KBM-7 (cell line): ENCODE results near the gene THBS4.

Experiments used
- DNase-seq: peaks from one replicate; pipeline ENCODE4 v3.0.0-alpha.2; 2015
- in situ Hi-C: fragments of 300-500 bp; cut with MboI; formaldehyde crosslinking; loops from 2 replicates; pipeline ENCODE4 v1.14.3; 2020; ENCODE audit warnings: low sequenced_read_pairs, low pct_unique_long_range_greater_than_20kb, mixed read lengths

Gene THBS4

DNA sequence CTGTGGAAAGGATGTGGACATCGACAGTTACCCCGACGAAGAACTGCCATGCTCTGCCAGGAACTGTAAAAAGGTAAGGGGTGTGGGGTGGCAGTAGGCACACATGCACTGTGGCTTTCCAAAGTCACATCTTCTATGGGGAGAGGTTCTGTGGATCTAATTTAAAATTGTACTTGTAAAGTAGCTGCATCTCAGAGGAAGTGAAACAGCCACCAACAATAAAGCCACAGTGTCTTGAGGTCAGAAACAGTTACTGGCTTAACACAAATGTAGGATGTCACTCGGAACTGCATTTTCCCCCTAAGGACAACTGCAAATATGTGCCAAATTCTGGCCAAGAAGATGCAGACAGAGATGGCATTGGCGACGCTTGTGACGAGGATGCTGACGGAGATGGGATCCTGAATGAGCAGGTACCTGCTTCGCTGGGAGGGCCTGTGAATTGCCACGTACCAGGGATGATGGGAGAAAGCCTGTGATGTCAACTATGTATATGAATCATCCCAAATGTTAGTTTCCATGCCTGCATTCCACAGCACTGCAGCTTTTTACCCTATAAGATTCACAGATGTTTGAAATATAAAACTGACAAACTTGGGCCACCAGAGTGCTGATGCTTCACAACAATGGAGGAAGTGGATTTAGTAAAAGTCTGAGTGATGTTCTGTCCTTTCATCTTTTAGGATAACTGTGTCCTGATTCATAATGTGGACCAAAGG lies 35.3 kb downstream of the THBS4 start:
- in situ Hi-C loops: no loop called here
- DNase-seq: no peak

DNA sequence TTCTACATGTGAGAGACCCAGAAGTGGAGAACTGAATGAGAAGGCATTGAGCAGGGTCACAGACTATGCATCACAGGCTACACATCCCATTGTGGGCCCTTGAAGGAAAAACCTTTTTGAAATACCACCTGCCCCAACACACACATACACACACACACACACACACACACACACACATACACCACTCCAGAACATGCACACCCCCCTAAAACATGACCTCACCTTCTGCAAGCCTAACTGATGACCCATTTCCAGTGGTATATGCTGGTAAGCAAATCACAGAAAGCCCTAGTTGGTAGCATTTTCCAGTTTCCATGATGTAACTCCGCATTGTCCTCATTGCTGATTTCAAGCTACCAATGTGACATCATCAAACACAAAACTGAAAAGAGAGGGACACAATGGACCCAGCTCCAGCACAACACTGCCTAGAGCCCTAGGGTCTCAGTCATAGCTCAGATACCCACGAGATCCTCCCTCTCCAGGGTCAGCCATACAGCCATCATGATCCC lies 36.4 kb downstream of the THBS4 start:
- no peak for DNase-seq
- in situ Hi-C loops: no loop called here

DNA sequence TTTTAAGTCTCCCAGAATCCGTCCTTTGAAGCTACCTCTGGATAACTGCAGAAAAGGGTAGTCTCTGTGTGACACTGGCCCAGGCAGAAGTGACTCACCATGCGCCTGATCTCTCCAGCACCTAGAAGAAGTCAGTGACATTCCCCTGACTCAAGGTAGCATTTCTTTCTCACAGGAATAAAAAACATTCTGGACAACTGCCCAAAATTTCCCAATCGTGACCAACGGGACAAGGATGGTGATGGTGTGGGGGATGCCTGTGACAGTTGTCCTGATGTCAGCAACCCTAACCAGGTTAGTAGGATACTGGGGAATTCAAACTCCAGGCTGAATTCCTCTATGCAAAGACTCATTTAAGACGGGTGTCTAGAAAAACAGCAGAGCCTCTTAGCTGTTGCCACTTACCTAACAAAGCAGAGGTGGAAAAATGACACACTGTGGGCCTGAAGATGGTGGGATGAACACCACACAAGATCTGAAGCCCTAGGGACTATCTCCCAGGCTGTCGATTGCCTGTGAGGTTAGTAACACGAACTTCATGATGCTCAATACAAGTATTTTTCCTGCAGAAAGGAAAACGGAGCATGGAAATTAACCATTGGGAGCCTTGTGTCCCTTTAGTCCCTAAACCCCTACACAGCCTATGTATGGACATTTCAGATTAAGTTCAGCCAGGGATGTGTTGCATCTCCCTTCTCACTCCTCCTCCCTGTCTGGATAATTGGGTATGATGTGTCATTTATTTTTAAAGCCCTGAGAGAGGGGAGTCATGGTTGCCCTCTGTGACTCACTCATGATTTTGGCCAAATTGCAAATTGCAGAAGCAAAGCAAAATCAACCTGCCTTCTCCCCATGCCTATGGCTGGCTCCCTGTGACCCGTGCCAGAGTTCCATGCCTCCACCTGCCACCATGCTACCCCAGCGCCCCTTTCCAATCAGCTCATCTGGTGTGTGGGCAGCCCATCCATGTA lies 37.2 kb downstream of the THBS4 start:
- DNase-seq: no peak
- in situ Hi-C loops: no loop called here

- in situ Hi-C loops: no loop called here
- DNase-seq: no peak
Measured at GRCh38 chr5:80076131-80077050, 41.2 kb downstream of the THBS4 start.

- in situ Hi-C loops: no loop called here
- DNase-seq: no peak
Measured at GRCh38 chr5:80077051-80077714, 42.0 kb downstream of the THBS4 start.

GRCh38 chr5:80078921-80079320 lies 43.8 kb downstream of the THBS4 start:
- in situ Hi-C loops: no loop called here
- DNase-seq: no peak

- no peak for DNase-seq
- in situ Hi-C loops: no loop called here
Measured at GRCh38 chr5:80082281-80082680, 47.1 kb downstream of the THBS4 start.

- in situ Hi-C loops: no loop called here
- DNase-seq: peak; percentile 71
Measured at GRCh38 chr5:80082731-80083100, 47.6 kb downstream of the THBS4 start.

DNA sequence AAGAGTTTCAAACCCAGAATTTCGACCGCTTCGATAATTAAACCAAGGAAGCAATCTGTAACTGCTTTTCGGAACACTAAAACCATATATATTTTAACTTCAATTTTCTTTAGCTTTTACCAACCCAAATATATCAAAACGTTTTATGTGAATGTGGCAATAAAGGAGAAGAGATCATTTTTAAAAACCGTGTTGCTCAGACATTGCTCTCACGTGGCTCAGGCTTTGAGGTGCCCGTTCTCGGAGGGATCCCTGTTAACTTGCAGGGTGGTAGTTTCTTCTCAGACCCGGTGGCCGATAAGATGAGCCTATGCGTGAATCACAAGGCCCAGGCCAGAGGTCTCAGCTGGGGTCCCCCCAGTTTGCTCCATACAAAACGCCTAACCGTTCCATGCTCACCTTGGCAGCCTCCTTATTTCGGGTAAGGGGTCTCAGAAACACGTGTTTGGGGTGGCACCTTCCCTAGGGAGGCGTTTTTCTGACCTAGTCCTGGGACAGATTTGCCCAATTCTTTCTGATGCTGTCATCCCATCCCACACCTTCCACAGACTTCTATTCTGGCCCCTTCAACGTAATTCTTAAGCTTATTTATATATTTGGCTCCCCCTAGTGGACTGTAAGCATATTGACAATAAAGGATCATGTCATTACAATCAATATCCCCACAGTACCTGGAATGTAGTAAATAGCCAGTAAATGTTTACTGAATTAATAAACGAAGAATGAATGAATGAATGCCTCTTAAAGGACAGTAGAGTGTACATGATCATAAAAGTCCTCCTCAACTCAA lies 48.1 kb downstream of the THBS4 start:
- DNase-seq: peak; percentile 68
- in situ Hi-C loops: no loop called here

GRCh38 chr5:80090884-80091166 lies 55.7 kb downstream of the THBS4 start:
- DNase-seq: no peak
- in situ Hi-C loops: loop anchor here (10.0 kb wide), 1 partner anchor 214 kb away; no protein-coding TSS in a partner anchor

DNA sequence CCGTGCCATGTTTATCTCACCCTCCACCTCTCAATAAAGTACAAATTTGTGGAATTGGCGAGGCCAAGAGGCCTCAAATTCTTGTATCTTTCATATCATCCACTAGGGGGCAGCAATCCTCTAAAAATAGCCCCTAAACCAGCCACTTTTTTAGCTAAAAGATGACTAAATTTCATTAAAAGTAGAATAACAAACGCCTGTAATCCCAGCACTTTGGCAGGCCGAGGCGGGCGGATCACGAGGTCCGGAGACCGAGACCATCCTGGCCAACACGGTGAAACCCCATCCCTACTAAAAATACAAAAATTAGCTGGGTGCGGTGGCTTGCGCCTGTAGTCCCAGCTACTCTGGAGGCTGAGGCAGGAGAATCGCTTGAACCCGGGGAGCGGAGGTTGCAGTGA lies 56.6 kb downstream of the THBS4 start:
- in situ Hi-C loops: loop anchor here (10.0 kb wide), 1 partner anchor 213 kb away; no protein-coding TSS in a partner anchor
- peak; percentile 73 for DNase-seq

DNA sequence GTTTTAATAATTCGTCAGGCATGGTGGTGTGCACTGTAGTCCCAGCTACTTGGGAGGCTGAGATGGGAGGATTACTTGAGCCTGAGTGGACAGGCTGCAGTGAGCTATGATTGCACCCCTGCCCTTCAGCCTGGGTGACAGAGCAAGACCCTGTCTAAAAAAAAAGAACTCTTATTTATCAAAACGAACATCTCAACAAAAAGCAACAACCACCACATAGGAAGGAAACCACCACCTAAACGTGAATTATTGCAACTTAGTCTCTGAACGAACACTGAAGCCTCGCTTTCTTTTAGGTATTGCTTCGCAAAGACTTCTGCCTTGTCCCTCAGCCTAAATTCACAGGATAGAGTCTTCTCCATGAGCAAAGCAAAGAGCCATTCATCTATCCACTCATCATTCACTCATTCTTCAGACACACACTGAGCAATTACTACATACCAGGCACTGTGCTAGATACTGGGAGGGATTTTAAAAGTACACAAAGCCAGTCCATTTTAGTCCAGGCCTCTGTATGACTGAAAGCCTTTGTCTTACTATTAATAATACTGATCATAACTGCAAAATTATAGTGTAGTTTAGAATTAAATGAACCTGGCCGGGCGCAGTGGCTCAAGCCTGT lies 57.4 kb downstream of the THBS4 start:
- in situ Hi-C loops: loop anchor here (10.0 kb wide), 1 partner anchor 212 kb away; no protein-coding TSS in a partner anchor
- no peak for DNase-seq

GRCh38 chr5:80093796-80094195 lies 58.6 kb downstream of the THBS4 start:
- no peak for DNase-seq
- in situ Hi-C loops: loop anchor here (10.0 kb wide), 1 partner anchor 211 kb away; no protein-coding TSS in a partner anchor

GRCh38 chr5:80094236-80094738 lies 59.1 kb downstream of the THBS4 start:
- in situ Hi-C loops: loop anchor here (10.0 kb wide), 1 partner anchor 211 kb away; no protein-coding TSS in a partner anchor

GRCh38 chr5:80097451-80097850 lies 62.3 kb downstream of the THBS4 start:
- in situ Hi-C loops: loop anchor here (10.0 kb wide), 1 partner anchor 207 kb away; no protein-coding TSS in a partner anchor

More at GRCh38 chr5:80094236-80094738, 59.1 kb downstream of the THBS4 start:
- no peak for DNase-seq

GRCh38 chr5:80101993-80102392 lies 66.8 kb downstream of the THBS4 start:
- in situ Hi-C loops: loop anchor here (25.0 kb wide), 1 partner anchor 160 kb away; the partner anchor contains the start of gene SERINC5
- no peak for DNase-seq

More at GRCh38 chr5:80097451-80097850, 62.3 kb downstream of the THBS4 start:
- DNase-seq: no peak

GRCh38 chr5:80103371-80103770 lies 68.2 kb downstream of the THBS4 start:
- DNase-seq: peak; percentile 56
- in situ Hi-C loops: loop anchor here (25.0 kb wide), 1 partner anchor 159 kb away; the partner anchor contains the start of gene SERINC5
